Endothelial cell of umbilical vein (primary cell): ENCODE data around the gene SNED1.

Source experiments
- EZH2 ChIP-seq: IDR thresholded peaks from 2 replicates; pipeline ENCODE4 v1.6.1; 2012; ENCODE audit warnings: borderline replicate concordance, low read depth, mild to moderate bottlenecking, moderate library complexity, low read length, inconsistent platforms; ENCODE audit not compliant: severe bottlenecking
- FOS ChIP-seq: IDR thresholded peaks from 2 replicates; pipeline ENCODE4 v1.6.1; 2011; ENCODE audit warnings: mild to moderate bottlenecking, low read length, moderate library complexity, borderline replicate concordance; ENCODE audit not compliant: insufficient read depth
- GATA2 ChIP-seq: IDR thresholded peaks from 2 replicates; pipeline ENCODE4 v1.7.0; 2011; ENCODE audit warnings: low read depth, mild to moderate bottlenecking, moderate library complexity, mixed read lengths, low read length; ENCODE audit not compliant: insufficient read length, insufficient read depth
- JUN ChIP-seq: IDR thresholded peaks from 2 replicates; pipeline ENCODE4 v1.6.1; 2011; ENCODE audit warnings: borderline replicate concordance, low read depth; ENCODE audit not compliant: insufficient read length, insufficient read depth
- POLR2AphosphoS5 ChIP-seq: IDR thresholded peaks from 2 replicates; pipeline ENCODE4 v1.6.1; 2012; ENCODE audit warnings: low read depth, mild to moderate bottlenecking, control low read depth, low read length, moderate library complexity; ENCODE audit not compliant: insufficient read depth

GRCh38 chr2:241094924-241095420 lies 96.6 kb downstream of the SNED1 start:
- TF ChIP-seq EZH2 (no peak), JUN (no peak), GATA2 (no peak), FOS (no peak), POLR2AphosphoS5 (no peak)
